K562 (cell line): Measurements from ENCODE around the gene SETSIP. TPM values are rescaled to one million over a fixed set of nuclear protein-coding genes. Genes with fewer than 3 reads are reported as not detected.

ENCODE experiments used
- ATAC-seq: fragments of 200-7000 bp; cut with Tn5 transposase; 3 replicates; pipeline ENCODE4 v1.9.1; 2020; ENCODE audit warnings: moderate library complexity
- BruUV-seq: library from RNA; stranded (reverse); fragments of 400-500 nt; replicated peaks from 2 replicates; lab custom pipeline; 2021; lab: Mats Ljungman, UMichigan
- CTCF ChIA-PET: fragments of 300-600 bp; formaldehyde crosslinking; extraction: SDS; loops from one replicate; lab custom pipeline; 2021; ENCODE audit warnings: low intra/inter-chr PET ratio; lab: Yijun Ruan, JAX
- POLR2A ChIA-PET: fragments of 300-600, 350-650 bp; sonication (Branson Sonifier 250); formaldehyde crosslinking; extraction: SDS; loops from one replicate; lab custom pipeline; 2021; ENCODE audit warnings: antibody characterized with exemption, inconsistent platforms; lab: Yijun Ruan, JAX
- DNase-seq, 4 experiments: peaks; one replicate each; pipeline versions ENCODE4 v3.0.0 to v3.0.0-alpha.2; 2011 to 2018; ENCODE audit warnings: low spot score in 3 of 4, mixed read lengths in 3 of 4; ENCODE audit errors: extremely low read depth in 1 of 4
- FAIRE-seq: peaks from 2 replicates; lab custom pipeline; 2011; peaks lifted over from hg19 to GRCh38; lab: Jason Lieb, UNC
- H2AFZ ChIP-seq: 2 replicates; pipeline ENCODE4 v1.6.0; 2011; ENCODE audit warnings: low read depth, low read length, control low read depth, inconsistent platforms
- H3K27ac ChIP-seq: fragments of 200-600 bp; 3 replicates; pipeline ENCODE4 v1.8.0; 2011; ENCODE audit warnings: low read depth, mild to moderate bottlenecking, control low read depth, inconsistent platforms, low read length, moderate library complexity, mixed read lengths; ENCODE audit errors: extremely low read depth
- H3K27me3 ChIP-seq, 2 experiments: fragments of 300-600 bp in 1 of 2; 2 replicates in 1 of 2; 3 replicates in 1 of 2; pipeline versions ENCODE4 v1.6.0 to v1.8.0; 2011; ENCODE audit warnings: inconsistent platforms in 2 of 2, low read length in 2 of 2, mild to moderate bottlenecking in 1 of 2, mixed read lengths in 1 of 2, moderate library complexity in 1 of 2; ENCODE audit not compliant: control insufficient read depth in 2 of 2, insufficient read depth in 2 of 2
- H3K36me3 ChIP-seq: fragments of 300-600 bp; 3 replicates; pipeline ENCODE4 v1.8.0; 2011; ENCODE audit warnings: mild to moderate bottlenecking, low read length, inconsistent platforms; ENCODE audit not compliant: control insufficient read depth, insufficient read depth
- H3K4me1 ChIP-seq, 2 experiments: fragments of 200-600 bp in 1 of 2; replicated peaks in 1 of 2; 2 replicates in 1 of 2; 3 replicates in 1 of 2; pipeline versions ENCODE4 v1.5.1 to v1.8.0; 2011; ENCODE audit warnings: inconsistent platforms in 2 of 2, low read length in 2 of 2, mild to moderate bottlenecking in 1 of 2, mixed read lengths in 1 of 2, moderate library complexity in 1 of 2; ENCODE audit not compliant: control insufficient read depth in 2 of 2, insufficient read depth in 2 of 2
- H3K4me2 ChIP-seq: 2 replicates; pipeline ENCODE4 v1.6.1; 2011; ENCODE audit warnings: low read length, control low read depth, inconsistent platforms, mixed read lengths; ENCODE audit not compliant: insufficient read depth
- H3K4me3 ChIP-seq: fragments of 200-600 bp; sonication (generic), shearing (Covaris generic); 2 replicates; pipeline ENCODE4 v1.5.1; 2016; ENCODE audit warnings: control low read depth, inconsistent platforms
- H3K79me2 ChIP-seq: fragments of 200-600 bp; 3 replicates; pipeline ENCODE4 v1.8.0; 2011; ENCODE audit warnings: low read length, inconsistent platforms; ENCODE audit not compliant: control insufficient read depth, insufficient read depth
- H3K9ac ChIP-seq, 2 experiments: 2 replicates each; pipeline versions ENCODE4 v1.6.0 to v1.6.1; 2011; ENCODE audit warnings: low read depth in 2 of 2, low read length in 2 of 2, control low read depth in 1 of 2, inconsistent platforms in 1 of 2, mild to moderate bottlenecking in 1 of 2, mixed read lengths in 1 of 2; ENCODE audit not compliant: insufficient read depth in 1 of 2
- H3K9me1 ChIP-seq: one replicate; pipeline ENCODE4 v1.6.0; 2011; ENCODE audit warnings: inconsistent platforms, mild to moderate bottlenecking, low read length, moderate library complexity; ENCODE audit not compliant: control insufficient read depth, insufficient read depth
- H3K9me3 ChIP-seq: replicated peaks from 2 replicates; pipeline ENCODE4 v1.5.1; 2011; ENCODE audit warnings: low read depth, low read length, inconsistent platforms; ENCODE audit not compliant: control insufficient read depth, insufficient read depth
- H4K20me1 ChIP-seq: replicated peaks from 2 replicates; pipeline ENCODE4 v1.6.1; 2011; ENCODE audit warnings: low read length, inconsistent platforms, mixed read lengths; ENCODE audit not compliant: control insufficient read depth, insufficient read depth
- ARID1B ChIP-seq: fragments of 450-650 bp; IDR thresholded peaks from 2 replicates; pipeline ENCODE4 v1.6.1; 2016; ENCODE audit warnings: antibody characterized with exemption, mild to moderate bottlenecking, inconsistent platforms
- CBFB ChIP-seq: sonication (generic); formaldehyde crosslinking; IDR thresholded peaks from 2 replicates; pipeline ENCODE4 v1.4.0; 2020; ENCODE audit warnings: mild to moderate bottlenecking, missing genetic modification reagents
- COPS2 ChIP-seq: fragments of 450-650 bp; conservative IDR thresholded peaks from 2 replicates; pipeline ENCODE4 v1.6.1; 2016; ENCODE audit warnings: mild to moderate bottlenecking, moderate library complexity
- FOS ChIP-seq: IDR thresholded peaks from 3 replicates; pipeline ENCODE4 v1.6.1; 2011; ENCODE audit not compliant: insufficient read length; ENCODE audit errors: extremely low read depth
- JUNB ChIP-seq: fragments of 450-650 bp; formaldehyde crosslinking; conservative IDR thresholded peaks from 2 replicates; pipeline ENCODE4 v1.4.0; 2020; ENCODE audit warnings: mild to moderate bottlenecking
- JUND ChIP-seq, 2 experiments: IDR thresholded peaks; 2 replicates in 1 of 2; 3 replicates in 1 of 2; pipeline ENCODE4 v1.6.1; 2011; ENCODE audit warnings: borderline replicate concordance in 2 of 2, low read depth in 2 of 2, low read length in 2 of 2, improper control_type of control experiment in 1 of 2, missing biosample characterization in 1 of 2, missing genetic modification characterization in 1 of 2, missing genetic modification reagents in 1 of 2
- SIRT6 ChIP-seq: IDR thresholded peaks from one replicate; pipeline ENCODE4 v1.6.1; 2012; ENCODE audit warnings: low read depth, mild to moderate bottlenecking, control low read depth, inconsistent platforms, low read length, moderate library complexity
- XRCC3 ChIP-seq: fragments of 450-650 bp; IDR thresholded peaks from 2 replicates; pipeline ENCODE4 v1.6.1; 2017; ENCODE audit warnings: mild to moderate bottlenecking, moderate library complexity
- ZEB2 ChIP-seq: fragments of 450-650 bp; IDR thresholded peaks from 2 replicates; pipeline ENCODE4 v1.6.1; 2016
- ZFP1 ChIP-seq: fragments of 450-650 bp; formaldehyde crosslinking; IDR thresholded peaks from 2 replicates; pipeline ENCODE4 v1.4.0; 2020; ENCODE audit warnings: mild to moderate bottlenecking, mixed read lengths
- ZNF780A ChIP-seq: fragments of 250-450 bp; sonication (Bioruptor Pico); IDR thresholded peaks from 2 replicates; pipeline ENCODE4 v1.5.0; 2021; ENCODE audit warnings: mild to moderate bottlenecking
- ZZZ3 ChIP-seq: fragments of 450-650 bp; IDR thresholded peaks from 2 replicates; pipeline ENCODE4 v1.6.1; 2016; ENCODE audit warnings: antibody characterized with exemption, mild to moderate bottlenecking, moderate library complexity
- WGBS: fragments of 100-300 bp; shearing (Covaris generic); methylation state at CpG from one replicate; pipeline ENCODE4 v1.1.6; 2016; ENCODE audit warnings: low coverage, mixed read lengths; ENCODE audit not compliant: insufficient coverage; ENCODE audit errors: missing lambda C conversion rate; 5-methylcytosine and 5-hydroxymethylcytosine counted together
- in situ Hi-C: fragments of 300-500 bp; cut with MboI; formaldehyde crosslinking; loops from 4 replicates; pipeline ENCODE4 v1.15.0; 2018; ENCODE audit warnings: inconsistent platforms, mixed read lengths
- intact Hi-C: fragments of 100-400 bp; cut with micrococcal nuclease; formaldehyde crosslinking; loops from 2 replicates; pipeline ENCODE4 v1.14.2; 2022
- polyA plus RNA-seq, 8 experiments: library from polyadenylated mRNA; depleted of rRNA in 4 of 8; stranded (reverse) in 5 of 8; unstranded in 3 of 8; fragments of >200 nt; fragmentation: Nextera tagmentation in 2 of 8; fragmentation: Illumina TruSeq in 1 of 8; extraction: Ambion mirVana in 2 of 8; extraction: Trizol in 1 of 8; gene quantifications; 2 replicates each; pipeline versions ENCODE4 v1.2.1 to v1.2.3, GENCODE V29; 2011 to 2014; ENCODE audit warnings: inconsistent platforms in 1 of 8, missing spikeins in 1 of 8
- total RNA-seq, 7 experiments: library from RNA; depleted of rRNA in 6 of 7; stranded (reverse); fragments of >200 nt in 6 of 7; fragmentation: Illumina TruSeq in 2 of 7; extraction: Trizol in 2 of 7; gene quantifications; 2 replicates each; pipeline versions ENCODE4 v1.2.1 to v1.2.3, GENCODE V29; 2011 to 2021; ENCODE audit warnings: low replicate concordance in 1 of 7
- TF ChIP-seq, protein P1 (sequence below), 2 experiments: IDR thresholded peaks; 2 replicates each; pipeline ENCODE4 v1.6.1; 2011; ENCODE audit warnings: borderline replicate concordance in 1 of 2, control low read depth in 1 of 2, low read depth in 1 of 2, low read length in 1 of 2, mild to moderate bottlenecking in 1 of 2, mixed read lengths in 1 of 2, moderate library complexity in 1 of 2; ENCODE audit not compliant: insufficient read depth in 1 of 2, insufficient read length in 1 of 2, poor library complexity in 1 of 2, severe bottlenecking in 1 of 2; ENCODE audit errors: extremely low read depth in 1 of 2
- TF ChIP-seq, protein P2 (sequence below): fragments of 450-650 bp; IDR thresholded peaks from 2 replicates; pipeline ENCODE4 v1.6.1; 2016; ENCODE audit warnings: mild to moderate bottlenecking
- TF ChIP-seq, protein P3 (sequence below): fragments of 250-450 bp; sonication (Bioruptor Pico); IDR thresholded peaks from 2 replicates; pipeline ENCODE4 v1.8.0; 2021; ENCODE audit warnings: borderline replicate concordance, mild to moderate bottlenecking, moderate library complexity; ENCODE audit not compliant: poor library complexity, severe bottlenecking

SETSIP gene
- total and polyA plus RNA-seq, 9 of the 15 experiments (the other 6 are each of a cell fraction or from before 2014, with no cell fraction given), result 0.22 to 0.43 TPM; not detected in 7

DNA sequence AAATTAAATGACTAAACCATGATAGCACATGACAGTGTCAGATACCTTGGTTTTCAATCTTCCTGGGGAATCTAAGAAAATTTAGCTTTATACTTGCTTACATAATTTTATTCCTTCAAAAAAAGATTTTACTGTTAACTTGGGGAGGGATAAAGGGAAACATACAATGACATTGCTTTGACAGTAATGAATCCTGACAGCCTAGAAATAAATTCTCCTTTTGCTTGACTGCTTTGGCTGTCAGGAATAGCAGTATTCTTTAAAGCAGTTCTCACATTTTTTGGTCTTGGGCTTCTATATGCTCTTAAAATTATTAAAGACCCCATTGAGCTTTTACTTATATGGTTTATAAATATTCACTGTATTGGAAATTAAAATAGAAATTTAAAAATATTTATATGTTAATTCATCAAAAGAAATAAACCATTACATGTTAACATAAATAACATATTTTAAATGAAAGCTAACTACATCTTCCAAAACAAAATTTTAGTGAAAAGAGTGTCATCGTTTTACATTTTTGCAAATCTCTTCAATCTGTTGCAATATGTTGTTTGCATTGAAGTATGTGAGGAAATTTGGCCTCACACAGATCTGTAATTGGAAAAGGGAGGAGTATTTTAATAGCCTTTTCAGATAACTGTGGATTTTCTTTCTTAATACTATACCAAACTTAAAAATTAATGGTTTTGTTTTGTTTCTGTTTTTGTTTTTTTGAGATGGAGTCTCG, 29.3 kb downstream of the SETSIP start:
- 2% methylated on average over 2 of the region's 2 CpGs for WGBS
- Histone ChIP-seq H2AFZ (no peak overlapping the region), H3K9me1 (no peaks in the 10 kb centered on the region), H3K9ac (no peak overlapping the region), H3K27ac (no peak overlapping the region), H3K27me3 (peaks cover 2 to 4% of the 10 kb centered on the region in 2 experiments; a peak in 1 of 5 replicates), H3K9me3 (no peaks in the 10 kb centered on the region), H3K36me3 (no peaks in the 10 kb centered on the region), H4K20me1 (no peaks in the 10 kb centered on the region), H3K4me3 (no peak overlapping the region), H3K4me1 (no peaks in the 10 kb centered on the region), H3K4me2 (no peak overlapping the region), H3K79me2 (no peaks in the 10 kb centered on the region)
- no peak for DNase-seq
- no peak for FAIRE-seq
- ChIA-PET CTCF (no interaction called here), POLR2A (interaction anchor here (0.7 to 1.0 kb wide), 2 partner anchors 70 to 333 kb away, joined by 3 to 4 read pairs; no protein-coding TSS in a partner anchor)
- BruUV-seq, result no TSS peak
- intact Hi-C loops (no loop called here), in situ Hi-C loops (no loop called here)
- ATAC-seq, result no peak
- TF ChIP-seq ZEB2, result no peak
- no peak for TF ChIP-seq XRCC3
- no peak for TF ChIP-seq CBFB (CRISPR knock-in tag)
- TF ChIP-seq COPS2, result no peak
- TF ChIP-seq SIRT6, result no peak
- no peak for TF ChIP-seq JUND (IDR thresholded peaks at IDR 0.05; ENCODE audit: borderline replicate concordance, low read depth, low read length)
- TF ChIP-seq JUND (tag; IDR thresholded peaks at IDR 0.05; ENCODE audit: borderline replicate concordance, low read depth, low read length), result no peak
- no peak for TF ChIP-seq FOS
- TF ChIP-seq ZNF780A (CRISPR knock-in tag), result no peak
- TF ChIP-seq ZFP1 (CRISPR knock-in tag), result no peak
- TF ChIP-seq, protein P1, sequence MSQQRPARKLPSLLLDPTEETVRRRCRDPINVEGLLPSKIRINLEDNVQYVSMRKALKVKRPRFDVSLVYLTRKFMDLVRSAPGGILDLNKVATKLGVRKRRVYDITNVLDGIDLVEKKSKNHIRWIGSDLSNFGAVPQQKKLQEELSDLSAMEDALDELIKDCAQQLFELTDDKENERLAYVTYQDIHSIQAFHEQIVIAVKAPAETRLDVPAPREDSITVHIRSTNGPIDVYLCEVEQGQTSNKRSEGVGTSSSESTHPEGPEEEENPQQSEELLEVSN (IDR thresholded peaks at IDR 0.05; ENCODE audit: borderline replicate concordance in 1 of 2, extremely low read depth in 1 of 2, insufficient read depth in 1 of 2, insufficient read length in 1 of 2, low read depth in 1 of 2, low read length in 1 of 2, poor library complexity in 1 of 2, severe bottlenecking in 1 of 2), result no peak
- TF ChIP-seq ZZZ3, result no peak
- TF ChIP-seq, protein P2, sequence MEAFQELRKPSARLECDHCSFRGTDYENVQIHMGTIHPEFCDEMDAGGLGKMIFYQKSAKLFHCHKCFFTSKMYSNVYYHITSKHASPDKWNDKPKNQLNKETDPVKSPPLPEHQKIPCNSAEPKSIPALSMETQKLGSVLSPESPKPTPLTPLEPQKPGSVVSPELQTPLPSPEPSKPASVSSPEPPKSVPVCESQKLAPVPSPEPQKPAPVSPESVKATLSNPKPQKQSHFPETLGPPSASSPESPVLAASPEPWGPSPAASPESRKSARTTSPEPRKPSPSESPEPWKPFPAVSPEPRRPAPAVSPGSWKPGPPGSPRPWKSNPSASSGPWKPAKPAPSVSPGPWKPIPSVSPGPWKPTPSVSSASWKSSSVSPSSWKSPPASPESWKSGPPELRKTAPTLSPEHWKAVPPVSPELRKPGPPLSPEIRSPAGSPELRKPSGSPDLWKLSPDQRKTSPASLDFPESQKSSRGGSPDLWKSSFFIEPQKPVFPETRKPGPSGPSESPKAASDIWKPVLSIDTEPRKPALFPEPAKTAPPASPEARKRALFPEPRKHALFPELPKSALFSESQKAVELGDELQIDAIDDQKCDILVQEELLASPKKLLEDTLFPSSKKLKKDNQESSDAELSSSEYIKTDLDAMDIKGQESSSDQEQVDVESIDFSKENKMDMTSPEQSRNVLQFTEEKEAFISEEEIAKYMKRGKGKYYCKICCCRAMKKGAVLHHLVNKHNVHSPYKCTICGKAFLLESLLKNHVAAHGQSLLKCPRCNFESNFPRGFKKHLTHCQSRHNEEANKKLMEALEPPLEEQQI, result no peak
- no peak for TF ChIP-seq ARID1B
- TF ChIP-seq, protein P3, sequence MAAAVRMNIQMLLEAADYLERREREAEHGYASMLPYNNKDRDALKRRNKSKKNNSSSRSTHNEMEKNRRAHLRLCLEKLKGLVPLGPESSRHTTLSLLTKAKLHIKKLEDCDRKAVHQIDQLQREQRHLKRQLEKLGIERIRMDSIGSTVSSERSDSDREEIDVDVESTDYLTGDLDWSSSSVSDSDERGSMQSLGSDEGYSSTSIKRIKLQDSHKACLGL (CRISPR knock-in tag), result no peak
- no peak for TF ChIP-seq JUNB
